Measurements from ENCODE around the gene PHETA2. TPM values are rescaled to one million over a fixed set of nuclear protein-coding genes. Genes with fewer than 3 reads are reported as not detected.
A peak's percentile ranks its signal among the peaks of the same experiment; 100 is the strongest.

PHETA2 gene
- total RNA-seq: 10 to 100 TPM; 13.8 to 18.0 (median 15.6) TPM
- polyA plus RNA-seq: 10 to 100 TPM; 13.2 to 17.4 (median 13.4) TPM

- intact Hi-C loops (cut with DNase I): loop anchor here (10.0 kb wide), 1 partner anchor 389 kb away; the partner anchor contains the start of gene SNU13
These were observed at the start of gene PHETA2 for GRCh38 chr22:42074132-42074811. Gene PHETA2 (plus strand): TSS chr22:42074248. CDS start chr22:42077294, 3,046 bp downstream.

GRCh38 chr22:42025421-42025820 lies 48.6 kb upstream of the PHETA2 start:
- H3K27ac ChIP-seq: no peak overlapping the region
- intact Hi-C loops (cut with DNase I): no loop called here
- H3K36me3 ChIP-seq: no peaks in the 10 kb centered on the region
- DNase-seq: no peak
- H3K27me3 ChIP-seq: no peaks in the 10 kb centered on the region
- WGBS, 2 donors: 80 to 84% methylated on average over 1 of the region's 1 CpG
- no peak for TF ChIP-seq EP300 (IDR thresholded peaks at IDR 0.05)
- no peak for TF ChIP-seq POLR2A (IDR thresholded peaks at IDR 0.05)
- no peak for TF ChIP-seq POLR2AphosphoS5 (IDR thresholded peaks at IDR 0.05)
- no peak for TF ChIP-seq CTCF (IDR thresholded peaks at IDR 0.05)
- H3K4me3 ChIP-seq: no peak overlapping the region
- H3K4me1 ChIP-seq: no peaks in the 10 kb centered on the region
- no peaks in the 10 kb centered on the region for H3K9me3 ChIP-seq

More at GRCh38 chr22:42074132-42074811, at the start of gene PHETA2:
- peak within 1 kb of the TSS; percentile 90 to 93 (median 92) for H3K27ac ChIP-seq
- no peaks in the 10 kb centered on the region for H3K9me3 ChIP-seq
- no peaks in the 10 kb centered on the region for H3K27me3 ChIP-seq
- TF ChIP-seq EP300 (IDR thresholded peaks at IDR 0.05) (no peak), POLR2AphosphoS5 (IDR thresholded peaks at IDR 0.05) (peak in 1 of 4 donors; percentile 47), CTCF (IDR thresholded peaks at IDR 0.05) (peak in 3 of 4 experiments; percentile 53 to 70 (median 56))
- WGBS, 2 donors: 1% methylated on average over 55 of the region's 55 CpGs
- no peak for DNase-seq
- peaks cover 0 to 20% (median 6%) of the 10 kb centered on the region in 4 donors for H3K36me3 ChIP-seq
- peaks cover 0 to 64% (median 57%) of the 10 kb centered on the region in 4 donors for H3K4me1 ChIP-seq
- peak within 1 kb of the TSS; percentile 74 to 82 (median 78) for H3K4me3 ChIP-seq

GRCh38 chr22:42026705-42027104 lies 47.3 kb upstream of the PHETA2 start:
- no peak for DNase-seq
- intact Hi-C loops (cut with DNase I): no loop called here
- Histone ChIP-seq H3K9me3 (no peaks in the 10 kb centered on the region), H3K27ac (no peak overlapping the region), H3K36me3 (no peaks in the 10 kb centered on the region), H3K4me1 (no peaks in the 10 kb centered on the region), H3K4me3 (no peak overlapping the region), H3K27me3 (no peaks in the 10 kb centered on the region)
- no peak for TF ChIP-seq POLR2A (IDR thresholded peaks at IDR 0.05)
- TF ChIP-seq POLR2AphosphoS5 (IDR thresholded peaks at IDR 0.05): no peak
- TF ChIP-seq EP300 (IDR thresholded peaks at IDR 0.05): no peak
- TF ChIP-seq CTCF (IDR thresholded peaks at IDR 0.05): no peak
- 84 to 89% methylated on average over 10 of the region's 10 CpGs for WGBS, 2 donors

- intact Hi-C loops (cut with DNase I): no loop called here
These were observed 40.5 kb upstream of the PHETA2 start for GRCh38 chr22:42033263-42034181.

More at GRCh38 chr22:42033263-42034181, 40.5 kb upstream of the PHETA2 start:
- Histone ChIP-seq H3K36me3 (no peaks in the 10 kb centered on the region), H3K4me3 (no peak overlapping the region), H3K27me3 (no peaks in the 10 kb centered on the region), H3K4me1 (no peaks in the 10 kb centered on the region), H3K27ac (no peak overlapping the region), H3K9me3 (peaks cover 0 to 5% (median 0%) of the 10 kb centered on the region in 4 donors)
- WGBS, 2 donors: 92 to 98% methylated on average over 5 of the region's 5 CpGs
- no peak for DNase-seq
- no peak for TF ChIP-seq EP300 (IDR thresholded peaks at IDR 0.05)
- no peak for TF ChIP-seq POLR2AphosphoS5 (IDR thresholded peaks at IDR 0.05)
- no peak for TF ChIP-seq CTCF (IDR thresholded peaks at IDR 0.05)
- TF ChIP-seq POLR2A (IDR thresholded peaks at IDR 0.05): no peak

Measured in sigmoid colon (tissue), 7 donors.